ENCODE measurements around the gene HMGXB3. TPM values are rescaled to one million over a fixed set of nuclear protein-coding genes. Genes with fewer than 3 reads are reported as not detected.

Gene HMGXB3
- total RNA-seq, 2 donors from 2014 or later, result 49.2 to 50.1 TPM

DNA sequence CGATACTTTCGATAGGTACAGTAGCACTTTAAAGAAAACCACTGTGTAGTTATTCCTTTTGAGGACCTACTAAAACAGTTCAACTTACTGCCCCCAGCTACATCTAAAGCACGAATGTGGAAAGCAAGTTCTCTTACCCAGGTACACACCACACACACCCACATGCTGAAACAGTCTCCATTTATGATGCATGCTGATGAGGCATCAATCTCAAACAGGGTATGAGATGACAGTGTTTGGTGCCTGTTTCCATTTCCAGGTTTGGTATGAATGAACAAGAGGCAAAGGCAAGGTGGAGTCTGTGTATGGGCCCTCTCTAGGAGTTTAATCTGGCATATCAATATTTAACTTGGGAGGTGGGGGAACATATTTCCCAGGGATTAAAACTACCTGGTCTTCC, 13.9 kb downstream of the HMGXB3 start:
- Histone ChIP-seq H3K27me3 (replicated peaks; ENCODE audit: insufficient read depth) (no peaks in the 10 kb centered on the region), H3K4me1 (ENCODE audit: control insufficient read depth in 1 of 2, low read depth in 2 of 2) (no peaks in the 10 kb centered on the region), H3K36me3 (peaks cover 43% of the 10 kb centered on the region), H3K27ac (no peak overlapping the region), H3K4me3 (no peak overlapping the region), H3K9me3 (no peaks in the 10 kb centered on the region)
- DNase-seq (ENCODE audit: low spot score) (no peak), ATAC-seq (ENCODE audit: insufficient number of reproducible peaks, low FRiP score, low read depth) (no peak)
- TF ChIP-seq, protein P1, sequence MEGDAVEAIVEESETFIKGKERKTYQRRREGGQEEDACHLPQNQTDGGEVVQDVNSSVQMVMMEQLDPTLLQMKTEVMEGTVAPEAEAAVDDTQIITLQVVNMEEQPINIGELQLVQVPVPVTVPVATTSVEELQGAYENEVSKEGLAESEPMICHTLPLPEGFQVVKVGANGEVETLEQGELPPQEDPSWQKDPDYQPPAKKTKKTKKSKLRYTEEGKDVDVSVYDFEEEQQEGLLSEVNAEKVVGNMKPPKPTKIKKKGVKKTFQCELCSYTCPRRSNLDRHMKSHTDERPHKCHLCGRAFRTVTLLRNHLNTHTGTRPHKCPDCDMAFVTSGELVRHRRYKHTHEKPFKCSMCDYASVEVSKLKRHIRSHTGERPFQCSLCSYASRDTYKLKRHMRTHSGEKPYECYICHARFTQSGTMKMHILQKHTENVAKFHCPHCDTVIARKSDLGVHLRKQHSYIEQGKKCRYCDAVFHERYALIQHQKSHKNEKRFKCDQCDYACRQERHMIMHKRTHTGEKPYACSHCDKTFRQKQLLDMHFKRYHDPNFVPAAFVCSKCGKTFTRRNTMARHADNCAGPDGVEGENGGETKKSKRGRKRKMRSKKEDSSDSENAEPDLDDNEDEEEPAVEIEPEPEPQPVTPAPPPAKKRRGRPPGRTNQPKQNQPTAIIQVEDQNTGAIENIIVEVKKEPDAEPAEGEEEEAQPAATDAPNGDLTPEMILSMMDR (IDR thresholded peaks at IDR 0.05), result no peak

- no peak overlapping the region for H3K4me3 ChIP-seq
- TF ChIP-seq, protein P1 (IDR thresholded peaks at IDR 0.05), result no peak
- H3K9me3 ChIP-seq, result no peaks in the 10 kb centered on the region
- peaks cover 0 to under 1% of the 10 kb centered on the region in 2 donors for H3K4me1 ChIP-seq (ENCODE audit: control insufficient read depth in 1 of 2, low read depth in 2 of 2)
- H3K27me3 ChIP-seq (replicated peaks; ENCODE audit: insufficient read depth), result no peaks in the 10 kb centered on the region
- H3K36me3 ChIP-seq, result peaks cover 38% of the 10 kb centered on the region
- ATAC-seq (ENCODE audit: insufficient number of reproducible peaks, low FRiP score, low read depth), result no peak
- DNase-seq (ENCODE audit: low spot score), result no peak
- no peak overlapping the region for H3K27ac ChIP-seq
Measured at GRCh38 chr5:150015415-150015814, 14.9 kb downstream of the HMGXB3 start.

GRCh38 chr5:150016537-150016936, 16.0 kb downstream of the HMGXB3 start:
- no peak for ATAC-seq (ENCODE audit: insufficient number of reproducible peaks, low FRiP score, low read depth)
- Histone ChIP-seq H3K4me1 (ENCODE audit: control insufficient read depth in 1 of 2, low read depth in 2 of 2) (peaks cover 7 to 12% of the 10 kb centered on the region in 2 donors), H3K27ac (no peak overlapping the region), H3K4me3 (no peak overlapping the region), H3K36me3 (peaks cover 33% of the 10 kb centered on the region), H3K9me3 (no peaks in the 10 kb centered on the region), H3K27me3 (replicated peaks; ENCODE audit: insufficient read depth) (no peaks in the 10 kb centered on the region)
- DNase-seq (ENCODE audit: low spot score), result no peak
- TF ChIP-seq, protein P1 (IDR thresholded peaks at IDR 0.05), result no peak

DNA sequence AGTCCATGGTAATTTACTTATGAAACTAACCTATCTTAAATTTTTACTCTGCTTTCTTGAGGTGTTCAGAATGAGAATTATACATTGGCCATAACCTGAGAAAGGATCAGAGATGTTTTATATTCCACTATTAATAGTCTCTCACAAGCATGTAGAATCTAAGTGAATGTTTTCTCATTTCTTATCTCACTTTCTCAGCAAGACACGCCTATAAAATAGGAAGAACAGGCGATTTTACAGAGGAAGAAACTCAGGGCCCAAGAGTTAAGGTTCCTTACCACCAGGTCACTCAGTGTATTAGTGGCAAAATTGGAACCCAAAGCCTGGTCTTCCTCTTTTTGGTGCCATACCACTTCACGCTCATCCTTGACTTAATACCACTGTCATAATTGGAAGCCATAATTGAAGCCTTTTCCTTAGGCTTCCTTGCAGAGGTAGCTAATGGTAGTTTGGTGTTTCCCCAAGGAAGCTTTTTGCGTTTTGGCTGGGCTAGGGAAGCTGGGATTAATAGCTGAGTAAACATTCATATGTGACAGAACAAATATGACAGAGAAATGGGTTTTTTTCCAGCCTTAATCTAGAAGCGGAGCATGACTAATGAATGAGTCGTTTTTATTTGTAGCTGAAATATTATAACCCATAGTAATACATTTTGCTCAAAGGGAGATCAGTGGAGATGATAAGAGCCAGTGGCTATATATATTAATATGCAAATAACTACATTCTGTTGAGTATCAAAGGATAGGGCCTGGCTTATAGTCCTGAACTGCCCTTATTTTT, 16.9 kb downstream of the HMGXB3 start:
- H3K27ac ChIP-seq, result peak overlapping the region in 1 of 2 donors; percentile 6
- TF ChIP-seq, protein P1 (IDR thresholded peaks at IDR 0.05), result no peak
- H3K4me3 ChIP-seq, result no peak overlapping the region
- no peaks in the 10 kb centered on the region for H3K9me3 ChIP-seq
- ATAC-seq (ENCODE audit: insufficient number of reproducible peaks, low FRiP score, low read depth) (no peak), DNase-seq (ENCODE audit: low spot score) (no peak)
- peaks cover 14 to 21% of the 10 kb centered on the region in 2 donors for H3K4me1 ChIP-seq (ENCODE audit: control insufficient read depth in 1 of 2, low read depth in 2 of 2)
- peaks cover 29% of the 10 kb centered on the region for H3K36me3 ChIP-seq
- H3K27me3 ChIP-seq (replicated peaks; ENCODE audit: insufficient read depth), result no peaks in the 10 kb centered on the region

- Histone ChIP-seq H3K4me1 (ENCODE audit: control insufficient read depth in 1 of 2, low read depth in 2 of 2) (peaks cover 14 to 26% of the 10 kb centered on the region in 2 donors), H3K27ac (no peak overlapping the region), H3K36me3 (peaks cover 20% of the 10 kb centered on the region), H3K27me3 (replicated peaks; ENCODE audit: insufficient read depth) (no peaks in the 10 kb centered on the region), H3K9me3 (no peaks in the 10 kb centered on the region), H3K4me3 (no peak overlapping the region)
- ATAC-seq (ENCODE audit: insufficient number of reproducible peaks, low FRiP score, low read depth) (no peak), DNase-seq (ENCODE audit: low spot score) (no peak)
- TF ChIP-seq, protein P1 (IDR thresholded peaks at IDR 0.05), result no peak
Measured at GRCh38 chr5:150020249-150020648, 19.7 kb downstream of the HMGXB3 start.
